GM08714 (cell line): ENCODE results near the gene AIFM1.

Source experiments
- H3K4me3 ChIP-seq: fragments of 200-500 bp; sonication (Bioruptor generic); 2 replicates; pipeline ENCODE4 v1.5.1; 2014; ENCODE audit warnings: mild to moderate bottlenecking, low read length, inconsistent platforms
- ZNF274 ChIP-seq: IDR thresholded peaks from 2 replicates; pipeline ENCODE4 v1.6.1; 2012; ENCODE audit warnings: mild to moderate bottlenecking, low read depth, low read length

AIFM1 gene

GRCh38 chrX:130082244-130083106 is 83.2 kb downstream of the AIFM1 start:
- H3K4me3 ChIP-seq, result peak overlapping the region; percentile 11; the same call in 1 of the 2 replicates
- no peak for TF ChIP-seq ZNF274

GRCh38 chrX:130081421-130082045 is 84.1 kb downstream of the AIFM1 start:
- no peak for TF ChIP-seq ZNF274
- H3K4me3 ChIP-seq, result no peak overlapping the region; the same call in 1 of the 2 replicates

- no peak overlapping the region for H3K4me3 ChIP-seq
- TF ChIP-seq ZNF274, result no peak
These were observed 84.8 kb downstream of the AIFM1 start for GRCh38 chrX:130080791-130081367.

GRCh38 chrX:130079824-130080406 is 85.7 kb downstream of the AIFM1 start:
- no peak overlapping the region for H3K4me3 ChIP-seq
- no peak for TF ChIP-seq ZNF274
